Putamen (tissue), 1 donor: Measurements from ENCODE around the gene CROCC2.
A peak's percentile ranks its signal among the peaks of the same experiment; 100 is the strongest.

Source experiments
- DNase-seq: peaks from one replicate; pipeline ENCODE4 v3.0.0-alpha.2; 2016; ENCODE audit warnings: low spot score

CROCC2 gene

GRCh38 chr2:240905176-240905781 is 857 bp upstream of the CROCC2 start:
- no peak for DNase-seq

DNA sequence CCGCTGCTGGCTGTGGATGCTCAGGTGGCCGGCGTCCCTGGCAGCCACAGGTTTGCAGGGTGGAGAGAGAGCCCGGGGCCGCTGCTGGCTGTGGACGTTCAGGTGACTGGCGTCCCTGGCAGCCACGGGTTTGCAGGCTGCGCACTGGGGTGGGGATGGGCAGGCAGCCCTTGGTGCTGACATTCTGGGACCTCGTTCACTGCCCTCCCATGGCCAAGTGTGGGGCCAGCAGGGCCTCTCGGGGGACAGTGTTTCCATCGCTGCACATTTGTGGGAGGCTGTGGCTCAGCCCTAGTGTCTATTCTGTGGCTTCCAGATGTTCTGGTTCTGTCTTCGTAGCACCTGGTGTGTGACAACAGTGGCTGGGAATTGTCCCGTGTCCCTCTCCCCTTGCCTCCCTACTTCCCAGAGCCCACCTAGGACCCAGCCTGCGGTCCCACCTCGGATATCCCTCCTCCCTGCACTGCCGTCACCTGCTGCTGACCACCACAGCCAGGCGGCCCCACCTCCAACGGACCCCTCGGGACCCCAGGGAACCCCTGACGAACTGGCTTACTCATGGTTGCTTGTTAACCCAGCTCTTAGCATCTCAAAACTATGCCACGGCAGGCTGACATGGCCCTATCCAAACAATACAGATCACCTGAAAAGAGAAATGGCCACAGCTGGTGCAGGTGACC is 915 bp downstream of the CROCC2 start:
- DNase-seq, result no peak

DNA sequence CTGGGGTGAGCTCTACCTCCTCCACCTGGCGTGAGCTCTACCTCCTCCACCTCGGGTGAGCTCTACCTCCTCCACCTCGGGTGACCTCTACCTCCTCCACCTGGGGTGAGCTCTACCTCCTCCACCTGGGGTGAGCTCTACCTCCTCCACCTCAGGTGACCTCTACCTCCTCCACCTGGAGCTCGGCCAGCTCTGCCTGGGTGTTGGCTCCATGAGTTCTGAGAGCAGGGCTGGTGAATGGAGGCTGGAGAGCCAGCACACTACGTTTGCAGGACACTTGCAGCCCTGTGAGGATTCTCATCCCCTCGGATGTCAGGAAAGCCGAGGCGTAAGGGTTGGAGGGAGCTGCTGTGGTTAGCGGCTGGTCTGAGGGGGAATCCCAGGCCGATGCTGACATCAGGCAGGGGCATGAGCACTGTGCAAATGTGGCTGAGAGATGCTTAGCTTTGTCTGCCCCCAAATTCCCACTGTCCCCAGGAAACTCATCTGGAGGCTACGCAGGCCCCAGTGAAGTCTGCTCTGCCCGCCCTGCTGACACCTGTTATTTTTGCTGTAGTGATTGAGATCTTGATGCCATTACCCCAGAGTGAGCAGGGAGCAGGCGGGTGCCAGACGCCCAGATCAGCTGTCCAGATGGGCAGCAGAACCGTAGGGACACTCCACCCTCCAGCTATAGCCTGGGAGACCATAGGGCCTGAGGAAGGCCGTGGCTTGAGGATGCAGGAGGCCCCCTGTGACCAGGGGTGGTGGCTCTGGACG is 3.3 kb downstream of the CROCC2 start:
- DNase-seq, result no peak

- no peak for DNase-seq
Measured at GRCh38 chr2:240911641-240912265, 5.6 kb downstream of the CROCC2 start.

DNA sequence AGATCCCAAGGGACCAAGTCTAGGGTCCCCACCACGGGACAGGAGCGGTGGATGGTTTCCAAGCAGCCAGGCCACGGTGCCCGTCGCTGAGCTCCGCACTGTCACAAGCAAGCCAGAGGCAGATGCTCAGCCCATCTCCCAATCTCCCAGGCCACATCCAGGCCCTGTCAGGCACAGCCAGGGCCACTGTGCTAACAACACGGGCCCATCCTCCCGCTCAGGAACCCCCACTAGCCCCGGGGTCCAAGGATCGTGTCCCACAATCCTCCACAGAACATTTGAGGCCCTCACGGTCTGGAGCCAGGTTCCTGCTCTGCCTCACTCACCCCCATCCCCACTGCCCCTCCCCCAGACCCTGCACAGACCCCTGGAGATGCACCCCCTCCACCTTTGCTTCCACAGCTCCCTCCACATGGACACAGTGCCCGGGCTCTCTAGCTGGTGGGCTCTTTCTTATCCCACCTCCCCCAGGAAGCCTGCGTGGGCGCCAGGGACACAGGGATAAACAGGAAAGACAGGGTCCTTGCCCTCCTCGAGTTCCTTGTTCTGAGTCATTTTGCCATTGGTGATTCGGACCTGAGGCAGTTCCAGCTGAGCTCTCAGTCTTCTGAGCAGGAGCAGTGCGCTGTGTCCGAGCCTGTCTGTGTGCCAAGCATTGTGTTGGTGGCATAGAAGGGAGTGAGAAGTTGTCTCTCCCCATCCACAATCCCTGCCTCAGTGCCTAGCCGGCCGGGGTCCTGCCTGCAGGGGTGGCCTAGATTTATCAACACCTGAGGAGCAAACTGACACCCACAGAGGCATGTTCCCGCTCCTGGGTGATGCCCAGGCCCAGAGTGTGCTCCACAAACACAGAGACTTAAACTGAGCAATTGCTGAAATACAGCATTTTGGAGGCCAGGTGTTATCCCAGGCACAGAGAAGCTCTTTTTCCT is 7.0 kb downstream of the CROCC2 start:
- DNase-seq, result no peak

DNA sequence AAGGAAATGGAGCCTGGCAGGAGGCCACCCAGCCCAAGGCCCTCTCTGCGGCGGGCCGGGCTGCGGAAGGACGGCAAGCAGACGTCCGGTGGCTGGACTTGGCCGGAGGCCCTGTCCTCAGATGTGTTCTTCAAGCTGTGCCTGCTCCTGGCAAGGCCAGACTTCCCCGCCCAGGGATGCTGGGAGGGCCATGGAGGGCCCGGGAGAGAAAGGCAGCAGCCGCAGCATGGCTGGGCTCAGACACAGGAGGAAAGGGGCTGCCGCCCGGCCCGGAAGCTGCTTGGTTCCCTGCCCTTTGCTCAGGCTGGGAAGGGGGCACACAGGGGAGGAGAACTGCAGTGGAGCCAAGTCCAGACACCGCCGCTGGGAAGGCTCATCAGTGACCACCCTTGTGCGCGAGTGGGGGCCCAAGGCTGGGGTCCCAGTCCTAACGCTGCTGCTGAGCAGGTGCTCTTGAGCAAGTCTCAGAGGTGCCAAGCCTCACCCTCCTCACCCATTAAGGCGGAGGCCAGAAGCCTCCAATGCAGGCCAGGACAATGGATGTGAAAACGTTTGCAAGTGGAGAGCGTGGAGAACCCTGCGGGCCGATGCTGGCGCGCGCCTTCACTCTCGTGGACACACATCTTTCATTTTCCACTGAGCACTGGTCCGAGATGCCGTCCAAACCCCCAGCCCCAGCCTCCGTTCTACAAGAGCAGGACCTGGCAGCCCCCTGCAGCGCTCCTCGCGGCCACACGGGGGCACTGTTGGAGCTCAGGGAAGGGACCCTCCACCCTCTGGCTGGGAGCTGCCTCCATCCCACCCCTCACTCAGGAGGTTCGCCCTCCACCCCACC is 7.9 kb downstream of the CROCC2 start:
- DNase-seq, result peak; percentile 23

DNA sequence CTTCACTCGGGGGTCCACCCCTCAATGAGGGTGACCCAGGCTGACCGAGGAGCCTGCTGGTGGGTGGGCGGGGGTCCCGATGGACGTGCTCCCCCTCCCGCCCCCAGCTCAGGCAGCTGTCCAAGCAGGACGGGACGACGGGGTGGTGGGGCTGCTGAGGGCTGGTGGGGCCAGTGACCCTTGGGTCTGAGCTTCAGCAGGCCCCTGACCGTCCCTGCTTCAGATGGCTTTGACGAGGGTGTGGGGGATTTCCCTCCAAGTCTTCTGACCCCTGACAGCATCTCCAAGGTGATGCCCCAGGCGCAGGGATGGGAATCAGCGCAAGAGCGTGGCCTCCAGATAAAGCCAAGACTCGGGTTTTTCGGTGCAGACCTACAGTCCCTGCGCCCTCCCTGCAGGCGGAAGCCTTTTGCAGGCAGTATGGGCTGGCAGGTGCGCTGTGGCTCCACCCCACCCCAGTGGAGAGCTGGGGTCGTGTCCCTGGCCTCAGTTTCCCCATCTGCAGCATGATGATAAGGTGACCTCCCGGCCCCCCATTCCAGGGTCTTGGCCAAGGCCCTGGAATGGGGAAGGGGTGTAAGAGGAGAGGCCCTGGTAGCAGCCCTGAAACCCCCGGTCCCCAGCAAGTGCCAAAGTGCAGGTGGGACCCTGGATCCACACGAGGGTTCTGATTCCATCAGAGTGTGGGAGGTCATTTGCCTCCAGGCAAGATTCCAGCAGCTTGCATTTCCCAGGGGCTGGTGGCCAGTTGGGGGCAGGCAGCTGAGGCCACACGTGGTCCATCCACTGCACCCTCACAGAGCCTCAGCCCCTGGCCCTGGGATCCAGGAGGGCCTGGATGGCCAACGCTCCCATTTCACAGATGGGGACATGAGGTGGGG is 8.7 kb downstream of the CROCC2 start:
- DNase-seq, result no peak

DNA sequence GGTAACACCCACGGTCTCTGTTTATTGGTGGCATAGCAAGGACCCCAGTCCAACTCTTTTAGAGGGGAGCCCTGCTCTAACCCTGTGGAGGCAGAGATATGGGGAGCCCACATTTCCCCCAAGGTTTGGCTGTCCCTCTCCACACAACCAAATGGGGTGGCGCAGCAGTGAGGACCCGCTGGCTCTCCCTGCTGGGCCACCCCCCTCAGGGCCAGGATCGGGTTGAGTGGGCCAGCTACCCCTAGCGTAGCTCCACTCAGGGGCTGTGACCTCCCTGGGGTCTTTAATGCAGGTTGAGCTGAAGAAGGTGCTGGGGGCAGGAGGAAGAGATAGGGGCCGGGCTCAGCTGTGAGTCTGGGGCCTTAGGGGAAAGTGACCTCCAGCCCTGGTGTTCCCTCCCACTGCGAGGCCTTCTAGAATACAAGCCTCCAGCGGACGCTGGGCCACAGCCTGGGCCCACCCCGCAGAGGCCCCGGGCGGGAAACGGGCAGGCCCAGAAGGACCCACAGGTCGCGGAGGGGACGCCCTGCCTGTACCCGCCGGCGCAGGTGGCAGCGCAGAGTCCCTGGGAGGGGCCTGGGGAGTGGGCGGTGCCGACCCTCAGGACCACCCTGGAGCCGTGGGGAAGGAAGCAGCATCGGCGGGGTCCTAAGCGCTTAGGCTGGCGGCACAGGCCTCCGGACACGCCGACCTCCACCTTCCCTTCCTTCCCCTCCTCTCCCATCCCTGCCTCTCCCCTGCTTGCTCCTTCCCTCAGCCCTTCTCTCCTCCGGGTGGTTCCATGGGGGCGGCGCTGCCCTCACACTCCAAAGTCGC is 9.6 kb downstream of the CROCC2 start:
- no peak for DNase-seq

DNA sequence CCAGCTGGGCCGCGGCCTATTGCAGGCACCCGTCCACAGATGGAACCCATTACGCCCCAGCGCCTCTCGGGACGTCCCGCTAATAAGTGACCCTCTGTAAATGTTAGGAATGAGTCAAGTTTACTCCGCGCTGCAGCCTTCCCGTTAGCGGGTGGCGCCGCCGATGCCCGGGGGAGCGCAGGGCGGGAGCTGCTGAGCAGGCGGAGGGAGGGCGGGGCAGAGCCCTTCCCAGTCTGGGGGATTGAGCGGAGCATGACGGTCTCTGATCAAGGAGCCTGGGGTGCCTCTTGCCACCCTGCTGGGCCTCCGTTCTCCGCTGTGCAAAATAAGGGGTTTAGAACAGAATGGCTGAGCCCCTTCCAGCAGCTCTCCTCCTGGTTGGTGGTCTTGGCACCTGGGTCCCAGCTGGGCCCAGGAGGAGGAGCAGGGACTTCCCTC is 10.5 kb downstream of the CROCC2 start:
- DNase-seq, result no peak

- DNase-seq, result no peak
Measured at GRCh38 chr2:240917009-240917683, 11.0 kb downstream of the CROCC2 start.

DNA sequence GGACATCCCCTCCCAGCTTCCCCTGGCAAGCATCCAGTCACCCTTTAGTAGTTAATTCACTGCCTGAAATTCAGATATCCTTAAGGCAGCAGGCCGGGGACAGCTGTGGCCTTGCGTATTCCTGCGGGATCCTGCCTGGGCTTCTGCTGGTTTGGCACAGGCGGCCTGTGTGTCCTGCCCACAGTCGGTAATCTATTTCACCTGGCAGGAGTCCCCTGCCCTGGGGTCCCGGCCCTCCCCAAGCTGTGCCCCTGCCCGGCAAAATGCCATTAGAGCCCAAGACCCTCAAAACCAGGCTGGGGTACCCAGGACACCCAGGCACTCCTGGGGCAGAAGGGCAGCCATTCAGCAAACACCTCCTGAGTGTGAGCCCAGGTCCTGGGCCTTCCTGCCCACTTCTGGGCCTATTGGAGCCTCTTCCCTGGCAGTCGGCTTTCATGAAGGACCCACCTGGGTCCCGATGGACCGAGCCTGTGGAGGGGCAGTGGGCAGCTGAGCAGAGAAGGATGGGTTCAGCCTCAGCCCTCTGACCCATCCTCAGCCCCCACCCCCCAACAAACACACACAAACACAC is 11.6 kb downstream of the CROCC2 start:
- DNase-seq, result no peak

GRCh38 chr2:240918258-240919091 is 12.3 kb downstream of the CROCC2 start:
- DNase-seq, result no peak

DNA sequence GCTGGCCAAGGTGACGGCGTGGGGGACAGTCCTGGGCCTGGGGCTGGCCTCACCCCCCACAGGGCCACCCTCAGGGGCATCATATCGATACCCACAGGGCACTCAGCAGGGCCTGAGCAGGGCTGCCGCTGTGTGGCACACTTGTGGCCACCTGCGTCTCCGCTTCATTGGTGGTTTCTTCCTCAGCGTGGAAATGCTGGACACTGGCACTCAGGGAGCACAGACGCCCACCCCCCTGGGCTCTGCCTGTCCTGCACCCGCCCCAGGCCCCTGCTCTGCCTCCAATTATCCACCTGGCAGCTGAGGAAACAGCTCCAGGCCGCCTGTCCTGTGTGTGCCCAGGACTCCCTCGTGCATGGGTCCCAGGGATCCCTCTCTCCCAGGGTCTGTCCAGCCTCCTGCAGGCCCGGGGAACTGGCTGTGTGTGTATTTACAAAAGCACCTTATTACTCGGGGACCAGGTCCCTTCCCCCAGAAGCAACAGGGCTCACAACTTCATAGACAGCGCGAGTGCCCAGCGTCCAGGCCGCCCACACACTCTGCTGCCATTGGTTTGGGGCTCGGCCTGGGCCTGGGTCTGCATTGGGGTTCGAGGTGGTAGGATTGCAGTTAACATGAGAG is 13.1 kb downstream of the CROCC2 start:
- DNase-seq, result no peak

DNA sequence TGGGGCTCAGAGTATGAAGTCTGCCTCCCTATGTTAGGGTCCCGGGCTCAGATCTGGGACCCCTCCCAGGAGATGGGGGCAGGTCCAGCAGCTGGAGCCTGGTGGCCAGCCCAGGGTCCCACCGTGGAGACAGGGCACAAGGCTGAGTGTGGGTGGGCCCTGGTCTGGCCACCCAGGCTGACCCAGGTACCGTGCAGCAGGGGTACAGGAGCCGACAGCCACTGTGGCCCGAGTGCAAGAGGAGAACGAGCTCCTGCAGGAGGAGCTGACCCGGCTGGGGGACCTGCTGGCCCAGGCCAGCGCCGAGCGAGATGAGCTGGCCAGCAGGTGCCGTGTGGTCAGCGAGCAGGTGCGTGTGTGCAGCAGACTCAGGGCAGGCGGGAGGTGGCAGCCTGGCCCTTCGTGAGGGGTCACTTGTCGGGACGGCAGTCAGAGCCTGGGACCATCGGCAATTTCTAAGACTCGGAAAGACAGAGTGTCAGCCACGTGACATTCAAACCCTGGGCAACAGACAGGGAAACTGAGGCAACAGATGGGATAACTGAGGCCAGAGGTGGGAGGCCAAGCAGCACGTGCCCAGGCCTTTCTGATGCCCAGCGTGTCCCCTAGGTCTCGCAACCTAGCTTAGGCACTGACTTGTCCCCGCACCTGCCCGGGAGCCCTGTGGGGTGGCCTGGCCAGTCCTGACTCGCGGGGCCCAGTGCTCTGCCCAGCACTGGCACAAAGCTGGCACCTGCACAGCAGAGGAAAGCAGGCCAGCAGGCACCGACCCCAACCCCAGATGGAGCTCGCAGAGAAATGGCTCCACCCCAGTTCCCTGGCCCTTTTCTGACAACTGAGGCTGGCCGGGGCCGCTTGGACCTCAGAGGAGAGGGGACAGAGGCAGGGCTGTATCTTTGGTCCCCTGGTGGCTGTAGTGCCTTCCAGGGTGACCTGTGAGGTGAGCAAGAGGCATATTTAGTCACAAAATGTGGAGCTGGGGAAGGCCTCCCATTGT is 13.9 kb downstream of the CROCC2 start:
- DNase-seq, result no peak

DNA sequence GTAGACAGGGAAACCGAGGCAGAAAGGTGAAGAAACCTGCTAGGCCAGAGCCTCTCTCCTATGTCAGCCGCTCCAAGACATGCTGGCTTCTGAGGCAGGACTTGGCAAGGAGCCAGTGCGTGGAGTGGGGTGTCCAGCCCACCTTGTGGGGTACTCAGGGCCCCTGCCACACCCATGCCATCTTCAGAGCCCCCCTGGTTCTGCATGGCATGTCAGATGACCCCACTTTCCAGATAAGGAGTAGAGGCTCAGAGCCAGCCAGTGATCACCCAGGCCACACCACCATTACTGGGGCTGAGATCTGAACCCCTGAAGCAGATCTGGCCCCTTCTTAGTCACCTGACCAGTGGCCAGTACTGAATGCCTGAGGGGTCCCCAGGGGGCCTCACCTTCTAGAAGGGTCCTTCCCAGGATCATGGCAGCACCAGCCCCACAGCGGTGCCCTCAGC is 14.7 kb downstream of the CROCC2 start:
- no peak for DNase-seq
